COLO829 (cell line): ENCODE measurements around the gene CAMK4.
A peak's percentile ranks its signal among the peaks of the same experiment; 100 is the strongest.

Experiments
- DNase-seq: peaks from one replicate; pipeline ENCODE4 v3.0.0; 2012; ENCODE audit warnings: low spot score

Gene CAMK4

DNA sequence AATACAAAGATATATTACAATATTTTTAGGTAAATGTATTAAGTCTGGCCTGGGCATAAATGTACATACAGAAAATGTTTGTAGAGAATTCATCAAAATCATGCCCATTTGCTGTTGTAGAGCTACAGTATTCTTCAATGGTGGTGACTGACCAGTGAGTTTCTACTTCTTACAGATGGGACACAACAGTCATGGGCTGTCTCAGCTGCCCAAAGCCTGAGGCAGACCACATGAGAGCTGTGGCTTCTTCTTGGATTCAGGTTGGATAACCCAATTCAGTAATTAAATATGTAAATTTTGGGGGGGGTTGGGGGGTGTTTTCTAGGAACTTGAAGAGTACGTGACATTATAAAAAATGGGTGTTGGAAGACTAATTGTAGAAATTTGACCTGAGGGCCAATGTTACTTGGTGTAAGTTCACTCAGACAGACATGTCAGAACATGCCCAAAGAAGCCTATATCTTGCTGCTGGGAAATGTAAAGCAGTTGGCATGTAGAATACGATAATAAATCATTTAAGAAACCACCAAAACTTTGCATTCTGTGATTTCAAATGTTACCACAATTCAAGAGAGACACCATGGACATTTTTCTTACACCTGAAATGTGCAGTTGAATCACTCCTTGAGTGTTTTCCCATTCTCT is 270.3 kb downstream of the CAMK4 start:
- no peak for DNase-seq

DNA sequence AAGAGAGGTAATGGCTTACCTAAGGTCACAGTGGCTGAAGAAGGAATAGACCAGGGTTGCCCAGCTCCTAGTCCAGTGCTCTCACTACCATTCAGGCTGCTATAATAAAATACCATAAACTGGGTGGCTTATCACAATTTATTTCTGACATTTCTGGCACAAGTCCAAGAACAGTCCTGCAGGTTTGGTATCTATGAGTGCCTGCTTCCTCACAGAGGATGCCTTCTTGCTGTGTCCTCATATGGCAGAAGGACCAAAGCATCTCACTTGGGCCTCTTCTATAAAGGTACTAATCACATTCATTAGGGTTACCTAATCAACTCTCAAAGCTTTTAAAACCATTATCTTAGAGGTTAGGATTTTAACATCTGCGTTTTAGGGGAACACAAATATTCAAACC is 271.0 kb downstream of the CAMK4 start:
- no peak for DNase-seq

DNA sequence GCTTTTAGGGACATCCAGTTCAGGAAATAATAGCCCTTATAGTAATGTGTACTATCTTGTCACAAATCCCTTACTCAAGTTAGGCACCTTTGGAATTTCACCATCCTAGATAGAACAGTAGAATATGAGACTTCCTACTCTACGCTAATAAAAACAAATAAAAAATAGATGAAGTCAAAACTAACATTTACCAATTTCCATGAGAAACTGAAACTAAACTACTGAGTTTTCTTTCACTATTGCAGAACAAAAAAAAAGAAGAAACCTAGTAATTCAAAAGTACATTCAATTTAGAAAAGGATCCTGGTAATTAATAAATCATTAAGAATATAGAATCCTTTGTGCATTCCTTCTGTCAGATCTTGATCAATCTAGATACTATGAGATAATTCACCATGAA is 274.2 kb downstream of the CAMK4 start:
- no peak for DNase-seq

DNA sequence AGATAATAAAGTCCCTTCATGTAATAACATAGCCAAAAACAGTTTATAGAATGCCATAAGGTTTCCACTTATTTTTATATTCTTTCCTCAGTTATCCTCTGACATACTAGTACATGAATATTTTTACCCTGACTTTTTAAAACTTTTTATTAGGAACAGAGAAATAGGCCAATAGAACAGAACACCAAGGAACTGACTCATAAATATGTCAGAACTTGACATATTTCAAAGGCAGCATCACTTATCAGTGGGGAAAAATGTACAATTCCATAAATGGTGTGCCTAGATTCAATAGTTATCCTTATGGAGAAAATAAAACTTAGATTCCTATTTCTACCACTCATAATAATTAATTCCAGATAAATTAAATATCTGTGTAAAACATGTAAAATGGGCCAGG is 278.8 kb downstream of the CAMK4 start:
- DNase-seq = no peak

DNA sequence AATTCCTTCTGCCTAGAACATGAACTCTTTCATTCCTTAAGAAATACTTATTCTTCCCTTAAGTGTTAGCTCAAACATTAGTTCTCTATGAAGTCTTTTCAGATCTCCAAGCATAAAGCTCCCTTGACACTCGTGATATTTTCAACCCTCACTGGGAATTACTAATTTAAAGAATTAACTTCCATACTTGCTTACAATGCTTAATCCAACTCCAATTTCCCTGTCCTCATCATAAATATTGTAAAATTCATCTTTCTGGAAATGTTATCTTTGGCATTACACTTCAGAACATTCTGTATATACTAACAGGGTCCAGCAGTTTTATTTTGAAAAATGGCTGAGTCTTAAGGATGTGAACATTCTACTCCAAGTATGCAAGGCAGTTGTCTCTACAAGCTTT is 280.9 kb downstream of the CAMK4 start:
- no peak for DNase-seq

DNA sequence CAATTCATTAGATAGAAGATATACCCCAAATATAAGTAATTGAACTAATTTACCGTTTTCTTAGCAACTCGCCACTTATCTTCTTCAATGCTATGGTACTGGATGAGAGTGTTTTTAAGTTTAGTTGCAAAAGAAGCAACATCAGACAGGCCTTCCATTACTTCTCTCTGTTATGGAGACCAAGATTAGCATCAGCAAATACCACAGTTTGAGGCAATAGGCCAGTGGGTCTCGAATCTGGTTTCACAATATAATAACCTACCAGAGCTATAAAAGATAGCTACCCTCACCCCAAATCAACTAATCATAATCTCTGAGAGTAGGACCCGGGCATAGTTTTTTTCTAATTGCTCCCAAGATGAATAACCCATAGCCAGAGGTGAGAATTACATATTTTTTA is 283.1 kb downstream of the CAMK4 start:
- no peak for DNase-seq

DNA sequence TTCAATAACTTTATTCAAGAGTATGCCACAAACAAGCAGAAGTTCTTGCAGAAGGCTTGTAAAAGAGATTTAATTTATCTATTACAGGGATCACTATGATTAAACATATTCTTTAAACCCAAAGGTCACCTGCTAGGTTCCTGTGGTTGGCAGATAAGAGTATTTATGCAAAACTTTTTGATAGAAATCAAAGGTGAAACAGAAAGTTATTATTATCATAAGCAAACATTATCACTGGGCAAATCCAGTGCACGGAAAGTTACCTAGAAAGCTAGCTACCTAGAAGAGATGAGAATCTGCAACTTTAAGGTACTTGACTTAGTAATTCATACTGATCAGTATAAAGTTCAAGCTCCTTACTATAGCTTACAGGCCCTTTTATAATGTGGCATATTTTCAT is 284.9 kb downstream of the CAMK4 start:
- DNase-seq = no peak

DNA sequence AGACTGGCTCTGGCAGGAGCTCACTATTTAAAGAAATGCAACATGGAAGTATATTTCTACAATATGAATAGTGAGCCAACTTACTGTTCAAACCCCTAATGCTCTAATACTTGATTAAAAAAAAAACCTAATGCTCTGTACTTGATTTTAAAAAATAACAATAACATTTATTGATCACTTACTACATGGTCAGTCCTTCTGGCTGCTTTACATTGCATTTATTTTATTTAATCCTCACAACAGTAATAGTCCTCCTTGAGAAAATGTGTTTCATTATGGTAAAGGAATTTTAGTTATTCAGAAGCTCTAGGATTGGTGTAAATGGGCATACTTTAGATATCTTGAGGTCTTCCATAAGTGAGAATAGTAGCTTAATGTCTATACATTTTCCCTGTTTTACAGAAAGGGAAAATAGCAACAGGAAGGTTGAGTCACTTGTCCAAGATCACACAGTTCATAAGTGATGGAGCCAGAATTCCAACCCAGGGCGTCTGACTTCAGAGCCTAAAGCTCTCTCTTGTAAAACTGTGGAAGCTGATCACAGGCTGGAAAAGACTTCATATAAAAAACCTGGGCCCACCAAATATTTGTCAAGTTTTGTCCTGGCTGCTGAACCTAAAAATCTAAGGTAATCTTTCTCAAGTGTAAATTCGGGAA is 287.1 kb downstream of the CAMK4 start:
- no peak for DNase-seq

DNA sequence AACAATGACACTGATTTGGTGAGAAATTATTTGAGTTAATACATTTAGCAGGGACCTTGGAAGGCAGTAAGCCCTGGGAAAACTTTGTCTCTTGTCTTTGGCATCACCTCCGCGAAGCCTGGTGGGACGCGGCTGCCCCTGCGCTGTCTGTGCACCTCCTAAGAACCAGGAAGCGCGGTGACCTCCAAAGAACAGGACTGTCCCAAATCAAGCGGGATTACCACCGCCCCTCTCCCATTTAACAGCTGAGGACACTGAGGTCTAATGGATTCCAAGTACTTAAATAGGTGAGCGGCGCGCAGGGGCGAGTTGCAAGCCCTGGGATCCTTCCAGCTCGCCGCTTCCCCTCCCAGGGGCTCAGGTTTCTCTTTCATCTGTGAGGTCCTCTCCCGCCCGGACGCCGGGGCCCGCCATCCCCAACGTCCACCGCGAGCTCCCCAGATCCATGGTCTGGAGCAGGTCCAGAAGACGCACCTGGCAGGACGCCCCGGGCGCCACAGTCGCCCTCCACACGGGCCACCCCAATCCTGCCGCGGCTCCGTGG is 287.7 kb downstream of the CAMK4 start:
- DNase-seq = no peak

DNA sequence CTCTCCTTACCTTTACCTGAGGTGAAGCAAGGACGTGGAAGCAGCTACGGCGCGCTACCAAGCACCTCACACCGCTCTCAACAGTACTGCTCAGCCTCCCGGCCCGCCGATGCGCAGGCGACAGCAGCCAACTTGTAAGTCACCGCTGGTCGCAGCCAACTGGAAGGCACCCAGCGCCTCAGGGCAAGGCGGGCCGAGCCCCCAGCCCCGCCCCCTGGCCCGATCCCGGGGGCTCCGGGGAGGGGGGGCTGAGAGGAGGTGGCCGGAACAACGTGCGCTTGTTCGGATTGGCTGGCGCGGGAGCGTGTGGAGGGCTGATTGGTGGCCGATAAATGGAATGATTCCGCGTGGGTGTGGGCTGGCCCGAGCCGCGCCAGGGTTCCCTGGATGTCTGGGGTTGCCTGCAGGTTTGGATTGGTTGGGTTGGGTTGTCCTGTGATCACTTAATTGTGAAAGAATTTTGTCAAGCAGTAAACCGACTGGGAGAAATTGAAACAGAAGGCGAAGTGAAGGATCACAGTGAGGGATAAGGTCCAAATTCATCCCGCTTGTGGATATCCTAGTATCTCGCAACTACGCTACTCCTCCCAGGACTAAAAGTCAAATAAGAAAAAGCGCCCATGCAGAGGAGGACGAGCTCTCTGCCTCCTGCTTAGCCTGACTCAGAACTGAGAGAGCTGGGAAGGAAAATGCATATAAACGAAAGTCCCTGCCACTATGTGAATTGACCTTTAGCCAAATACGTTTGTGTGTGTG is 288.4 kb downstream of the CAMK4 start, which contains the start of gene STARD4:
Gene STARD4, minus strand, starts transcription at position 161 of the 756 bp plus-strand sequence. CDS start 5,102 bp downstream, outside the sequence.
- DNase-seq = peak; percentile 74

DNA sequence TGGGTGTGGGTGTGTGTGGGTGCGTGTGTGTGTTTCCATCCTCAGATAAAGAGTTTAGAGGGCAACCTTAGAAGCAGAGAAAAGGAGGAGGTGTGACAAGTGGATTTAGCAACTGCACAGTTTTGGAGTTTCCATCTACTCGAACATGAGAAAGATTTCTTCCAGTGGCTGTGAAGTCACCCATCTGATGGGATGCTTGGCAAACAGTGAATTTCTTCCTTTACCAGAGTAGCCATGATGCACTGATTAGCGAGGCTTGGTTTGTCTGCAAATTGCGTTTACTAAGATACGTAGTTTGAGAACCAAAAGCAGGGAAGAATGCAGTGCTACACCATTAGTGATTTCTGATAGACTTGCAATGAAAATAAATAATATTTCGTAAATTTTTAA is 288.9 kb downstream of the CAMK4 start:
- no peak for DNase-seq

DNA sequence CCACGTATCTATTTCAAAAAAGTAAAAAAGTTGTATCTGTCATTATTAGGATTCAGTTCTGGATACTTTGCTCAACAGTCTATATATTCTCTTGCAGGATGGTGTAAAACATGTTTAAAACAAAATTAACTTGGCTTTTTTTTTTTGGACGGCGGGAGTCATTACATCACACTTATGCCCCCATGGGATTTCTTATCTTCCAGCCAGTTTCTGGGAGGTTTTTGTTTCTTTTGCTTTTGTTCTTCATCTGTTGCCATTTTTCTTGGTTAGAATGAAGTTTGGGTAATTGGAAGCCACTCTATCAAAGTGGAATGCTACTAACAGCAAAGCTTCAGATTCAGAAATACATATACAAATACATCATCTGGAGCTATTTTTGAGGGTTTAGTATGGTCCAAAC is 289.9 kb downstream of the CAMK4 start:
- DNase-seq = no peak

DNA sequence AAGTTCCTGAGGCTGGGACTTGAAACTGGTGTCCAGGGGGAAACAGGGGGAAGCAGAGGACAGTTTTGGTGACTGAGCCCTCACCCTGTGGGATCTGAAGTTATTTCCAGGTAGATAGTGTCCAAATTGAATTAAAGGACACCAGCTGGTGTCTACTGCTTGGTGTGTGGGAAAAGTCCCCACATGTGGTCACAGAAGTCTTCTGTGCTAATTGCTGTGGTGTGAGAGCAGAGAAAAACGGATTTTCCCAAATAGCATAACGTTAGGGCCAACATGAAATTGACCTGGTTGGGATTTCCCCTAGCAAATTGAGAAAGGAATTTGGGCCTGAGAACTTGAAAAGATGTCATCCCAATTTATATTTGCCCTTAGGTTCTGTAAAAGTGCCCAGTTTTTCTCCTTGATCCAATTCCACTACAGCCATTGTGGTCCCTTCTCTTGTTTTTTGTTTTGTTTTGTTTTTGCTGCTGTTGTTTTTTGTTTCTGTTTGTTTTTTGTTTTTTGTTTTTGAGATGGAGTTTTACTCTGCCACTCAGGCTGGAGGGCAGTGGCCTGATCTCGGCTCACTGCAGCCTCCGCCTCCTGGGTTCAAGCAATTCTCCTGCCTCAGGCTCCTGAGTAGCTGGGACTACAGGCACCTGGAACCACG is 293.8 kb downstream of the CAMK4 start:
- no peak for DNase-seq

DNA sequence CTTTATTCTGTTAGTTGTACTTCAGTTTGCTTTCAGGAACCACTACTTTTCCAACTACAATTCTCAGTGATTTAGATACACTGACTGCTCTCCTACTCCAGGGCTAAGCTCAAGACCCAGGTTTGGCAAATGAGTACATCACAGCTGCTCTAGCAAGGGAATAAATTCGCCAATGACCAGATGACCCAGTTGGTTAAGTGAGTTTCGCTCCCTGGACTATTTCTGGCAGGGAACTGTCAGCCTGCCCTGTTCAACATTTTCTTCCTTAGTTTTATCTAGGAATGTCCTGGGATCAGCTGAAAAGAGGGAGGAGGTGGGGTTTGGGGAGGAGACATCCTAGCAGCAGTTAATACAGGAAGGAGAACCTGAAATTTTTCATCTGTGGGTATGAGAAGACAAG is 294.6 kb downstream of the CAMK4 start:
- no peak for DNase-seq

DNA sequence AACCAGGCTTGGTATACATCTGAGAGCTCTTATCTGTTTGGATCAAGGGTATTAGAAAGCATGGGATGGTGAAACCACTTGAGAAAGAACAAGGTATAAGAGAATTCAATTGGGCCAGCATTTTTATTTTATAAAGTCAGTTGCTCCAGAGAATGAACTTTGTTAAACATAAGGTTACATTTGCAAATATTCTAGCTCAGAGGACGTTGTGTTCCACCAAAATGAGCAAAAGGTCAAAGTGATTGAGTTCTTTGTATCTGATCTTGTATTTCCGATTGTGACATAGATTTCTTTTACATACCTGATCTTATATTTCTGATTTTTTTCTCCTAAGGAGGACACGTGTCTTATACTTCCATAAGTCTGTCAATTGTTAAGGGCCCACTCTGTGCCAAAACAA is 296.7 kb downstream of the CAMK4 start:
- no peak for DNase-seq

DNA sequence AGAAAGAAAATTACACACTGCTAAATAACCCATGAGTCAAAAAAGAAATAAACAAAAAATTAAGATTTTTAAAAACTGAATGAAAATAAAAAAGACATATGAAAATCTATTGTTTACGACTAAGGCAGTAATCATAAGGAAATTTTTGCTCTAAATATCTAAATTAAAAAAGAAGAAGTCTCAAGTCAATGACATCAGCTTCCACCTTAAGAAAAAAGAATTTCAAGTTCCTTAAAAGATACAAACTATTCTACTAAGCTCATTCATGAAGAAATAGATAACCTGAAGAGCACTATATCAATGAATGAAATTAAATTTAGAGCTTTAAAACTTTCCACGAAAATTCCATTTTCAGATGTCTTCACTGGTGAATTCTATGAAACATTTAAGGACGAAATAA is 303.9 kb downstream of the CAMK4 start:
- no peak for DNase-seq

DNA sequence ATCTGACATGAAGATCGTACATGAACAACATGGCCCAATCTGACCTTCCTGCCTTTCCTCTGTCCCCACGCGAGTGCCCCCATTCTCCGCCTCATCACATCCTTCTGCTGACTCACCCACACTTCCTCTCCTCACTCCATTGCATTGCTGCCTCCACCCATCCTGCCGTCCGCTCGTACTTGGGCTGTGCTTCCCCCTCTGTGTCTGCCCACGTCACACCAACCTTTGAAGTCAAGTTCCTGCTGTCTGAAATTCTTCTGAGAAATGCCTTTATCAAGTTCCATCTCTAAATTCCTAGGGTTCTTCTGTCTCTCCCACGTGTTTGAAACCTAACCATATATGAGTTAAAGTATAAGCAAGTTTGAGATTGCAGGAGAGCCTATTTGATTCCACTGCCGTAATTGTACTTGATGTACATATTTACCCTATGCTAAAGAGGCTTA is 306.1 kb downstream of the CAMK4 start:
- peak; percentile 26 for DNase-seq

DNA sequence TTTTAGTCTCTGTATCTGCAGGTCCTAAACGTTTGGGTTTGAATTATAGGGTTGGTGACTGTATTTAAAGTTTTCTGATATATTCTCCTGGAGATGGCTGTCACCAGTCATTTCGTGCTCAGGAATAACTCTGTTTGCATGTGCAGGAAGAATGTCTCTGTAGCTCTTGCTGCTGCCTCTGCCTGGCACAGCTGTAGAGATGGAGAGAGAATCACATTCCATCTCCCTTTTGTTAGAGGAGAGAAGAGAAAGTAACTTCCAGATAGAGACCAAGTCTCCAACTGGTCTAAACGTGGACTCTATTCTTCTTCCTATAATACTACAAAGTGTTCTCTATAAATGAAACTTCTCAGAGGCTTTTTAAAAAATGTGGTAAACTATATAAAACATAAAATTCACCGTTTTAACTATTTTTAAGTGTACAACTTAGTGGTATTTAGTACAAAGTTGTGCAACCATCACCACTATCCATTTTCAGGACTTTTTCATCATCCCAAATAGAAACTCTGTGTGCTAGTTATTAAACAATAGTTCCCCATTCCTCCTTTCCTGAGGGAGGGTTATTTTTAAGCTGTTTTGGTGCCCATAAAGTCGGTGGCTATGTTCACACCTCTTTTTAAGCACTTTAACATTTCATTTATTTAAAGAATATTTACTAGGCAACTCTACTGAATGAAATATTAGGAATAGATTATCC is 308.9 kb downstream of the CAMK4 start:
- no peak for DNase-seq

DNA sequence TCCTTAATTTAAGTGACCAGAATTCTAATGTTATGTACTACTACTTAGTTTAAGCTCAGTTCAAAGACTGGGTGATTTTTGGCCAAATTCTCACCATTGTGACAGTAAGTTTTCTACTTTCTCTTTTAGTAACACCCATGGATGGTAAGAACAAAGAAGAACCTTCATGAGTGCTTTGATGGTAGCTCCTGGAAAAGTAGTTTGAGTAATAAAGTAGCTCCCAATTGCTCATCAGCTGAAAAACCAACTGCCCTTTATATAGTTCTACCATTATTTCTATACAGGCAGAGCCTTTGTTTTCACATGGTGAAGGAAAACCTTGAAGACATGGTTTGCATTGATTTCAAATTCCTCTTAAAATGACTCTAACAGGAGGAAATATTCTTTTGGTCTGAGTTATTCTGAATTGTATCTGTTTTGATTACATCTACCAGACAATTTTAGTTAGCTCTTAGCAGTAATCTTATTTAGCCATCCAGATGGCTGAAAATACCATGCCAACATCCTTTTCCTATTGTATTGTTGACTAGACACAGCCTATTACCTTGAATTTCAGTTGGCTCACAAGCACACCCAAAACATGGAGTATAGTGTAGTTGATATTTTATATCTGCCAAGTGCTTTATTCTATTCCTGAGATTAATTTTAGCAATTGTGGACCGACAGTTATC is 311.8 kb downstream of the CAMK4 start:
- no peak for DNase-seq

DNA sequence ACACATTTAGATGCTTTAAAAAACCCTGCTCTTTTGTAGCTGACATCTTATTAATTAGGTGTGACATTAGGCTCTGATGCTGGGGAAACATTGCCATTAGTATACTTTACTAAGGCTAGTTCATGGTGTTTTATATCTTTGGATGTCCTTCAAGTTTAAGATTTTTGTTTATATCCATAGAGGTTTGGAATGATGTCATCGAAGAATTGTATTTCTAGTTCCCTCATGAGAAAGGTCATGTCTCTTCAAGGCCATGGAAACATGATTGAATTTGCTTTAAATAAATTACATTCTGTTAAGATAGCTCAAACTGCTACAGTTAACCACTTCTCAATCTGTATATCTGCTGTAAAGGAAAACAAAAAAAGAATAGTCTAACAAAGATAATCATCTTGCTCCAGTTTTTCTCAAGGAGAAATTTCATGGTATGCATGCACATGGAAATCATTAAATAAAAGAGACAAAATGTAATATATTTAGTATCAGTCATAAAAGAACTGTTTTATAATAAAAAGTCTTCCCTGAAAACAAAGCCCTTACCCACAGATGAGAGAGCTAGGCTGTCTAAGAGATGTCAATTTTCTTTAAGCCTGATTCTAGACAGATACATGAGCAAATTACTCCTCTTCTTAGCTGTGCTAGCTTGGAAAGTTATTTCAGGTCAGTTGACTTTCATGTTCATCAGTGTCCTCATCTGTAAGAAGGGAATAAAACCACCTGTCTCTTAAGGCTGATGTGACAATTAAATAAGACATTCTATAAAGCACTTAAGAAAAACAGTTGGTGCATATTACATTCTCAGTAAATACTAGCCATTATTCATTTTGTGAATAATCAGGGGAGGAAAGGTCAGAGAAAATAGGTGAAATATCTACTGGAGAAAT is 313.2 kb downstream of the CAMK4 start:
- no peak for DNase-seq
